ENCODE measurements around the gene TCN2. TPM values are rescaled to one million over a fixed set of nuclear protein-coding genes. Genes with fewer than 3 reads are reported as not detected.

Gene TCN2
- total RNA-seq, 5 donors from 2014 or later (not counting 1 experiment from before 2014, with no cell fraction given), result 0.26 to 0.65 (median 0.57) TPM

DNA sequence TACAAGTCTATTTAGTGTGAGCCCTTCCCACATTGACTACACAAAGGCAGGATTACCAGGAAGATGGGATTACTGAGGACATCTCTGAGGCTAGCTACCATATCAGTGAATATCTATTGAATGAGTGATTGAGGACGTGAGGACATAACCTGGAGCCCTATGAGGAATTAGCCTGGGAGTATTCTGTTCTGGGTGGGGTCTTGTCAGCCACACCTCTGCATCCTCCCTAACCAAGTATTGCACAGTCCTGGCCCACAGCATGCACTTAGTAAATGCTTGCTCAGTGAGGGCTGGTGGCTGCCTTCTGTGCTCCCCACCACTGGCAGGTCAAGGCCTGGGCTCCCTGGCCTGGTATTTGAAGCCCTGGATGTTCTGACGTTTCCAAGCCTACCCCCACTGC, 45.9 kb downstream of the TCN2 start:
- H3K4me3 ChIP-seq (ENCODE audit: control insufficient read depth in 1 of 2, extremely low read depth in 1 of 2, low read length in 1 of 2), result no peak overlapping the region
- H3K27ac ChIP-seq (ENCODE audit: low read length), result no peak overlapping the region
- WGBS (ENCODE audit: insufficient coverage), result no CpG with 5 or more reads among the region's 2 CpGs
- DNase-seq (no peak), ATAC-seq (replicated peaks in 1 of 4) (no peak)
- Mint-ChIP-seq H3K27me3 (no peaks in the 10 kb centered on the region), H3K4me1 (peaks cover 0 to 18% (median 11%) of the 10 kb centered on the region in 3 donors), H3K27ac (no peak overlapping the region), H3K9me3 (no peaks in the 10 kb centered on the region), H3K4me3 (no peak overlapping the region), H3K36me3 (peaks cover 8% of the 10 kb centered on the region)
- H3K9me3 ChIP-seq, result no peaks in the 10 kb centered on the region
- H3K36me3 ChIP-seq (ENCODE audit: control insufficient read depth in 2 of 2, extremely low read depth in 1 of 2, insufficient read depth in 1 of 2, low read length in 1 of 2), result peaks cover 3 to 9% of the 10 kb centered on the region in 2 donors
- ChIA-PET CTCF (interaction anchor here in 1 of 2 donors (0.6 kb wide), 1 partner anchor 138 kb away, joined by 4 read pairs; no protein-coding TSS in a partner anchor), POLR2A (no interaction called here)
- H3K27me3 ChIP-seq (replicated peaks in 1 of 2; ENCODE audit: control insufficient read depth in 2 of 2, extremely low read depth in 1 of 2, insufficient read depth in 2 of 2, low read length in 1 of 2), result no peaks in the 10 kb centered on the region
- peaks cover 0 to 10% of the 10 kb centered on the region in 2 experiments for H3K4me1 ChIP-seq (ENCODE audit: control insufficient read depth in 1 of 2, extremely low read depth in 1 of 2, insufficient read depth in 2 of 2, low read length in 2 of 2)

DNA sequence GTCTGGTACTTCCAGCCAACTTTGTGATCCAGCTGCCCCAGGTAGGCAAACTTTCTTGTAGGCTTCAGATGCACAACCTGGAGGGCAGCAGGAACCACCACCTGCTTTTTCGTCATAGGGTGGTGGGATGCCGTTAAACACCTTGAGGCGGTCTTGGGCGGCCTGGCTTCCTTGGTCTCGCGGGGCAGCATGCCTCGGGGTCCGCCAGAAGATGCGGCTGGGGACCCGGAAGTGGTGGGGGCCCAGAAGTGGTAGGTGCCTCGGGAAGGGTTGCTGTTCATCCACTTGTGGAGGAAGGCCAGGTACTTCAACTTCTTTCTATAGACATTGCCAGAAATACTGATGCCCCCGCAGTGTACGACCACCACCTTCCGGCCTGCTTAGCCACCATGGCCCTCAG, 47.4 kb downstream of the TCN2 start:
- no peak for DNase-seq
- WGBS (ENCODE audit: insufficient coverage), result 97% methylated on average over 6 of the region's 14 CpGs
- Histone ChIP-seq H3K4me1 (ENCODE audit: control insufficient read depth in 1 of 2, extremely low read depth in 1 of 2, insufficient read depth in 2 of 2, low read length in 2 of 2) (peaks cover 0 to 5% of the 10 kb centered on the region in 2 experiments), H3K27me3 (replicated peaks in 1 of 2; ENCODE audit: control insufficient read depth in 2 of 2, extremely low read depth in 1 of 2, insufficient read depth in 2 of 2, low read length in 1 of 2) (no peaks in the 10 kb centered on the region), H3K4me3 (ENCODE audit: control insufficient read depth in 1 of 2, extremely low read depth in 1 of 2, low read length in 1 of 2) (no peak overlapping the region), H3K36me3 (ENCODE audit: control insufficient read depth in 2 of 2, extremely low read depth in 1 of 2, insufficient read depth in 1 of 2, low read length in 1 of 2) (peaks cover 3 to 9% of the 10 kb centered on the region in 2 donors), H3K9me3 (no peaks in the 10 kb centered on the region), H3K27ac (ENCODE audit: low read length) (no peak overlapping the region)
- no peaks in the 10 kb centered on the region for H3K27me3 Mint-ChIP-seq
- CTCF ChIA-PET, result no interaction called here
- ATAC-seq (replicated peaks in 1 of 4), result no peak
- POLR2A ChIA-PET, result no interaction called here
- no peaks in the 10 kb centered on the region for H3K9me3 Mint-ChIP-seq
- no peak overlapping the region for H3K4me3 Mint-ChIP-seq
- H3K27ac Mint-ChIP-seq, result no peak overlapping the region
- H3K36me3 Mint-ChIP-seq, result peaks cover 18% of the 10 kb centered on the region
- peaks cover 0 to 13% (median 6%) of the 10 kb centered on the region in 3 donors for H3K4me1 Mint-ChIP-seq

DNA sequence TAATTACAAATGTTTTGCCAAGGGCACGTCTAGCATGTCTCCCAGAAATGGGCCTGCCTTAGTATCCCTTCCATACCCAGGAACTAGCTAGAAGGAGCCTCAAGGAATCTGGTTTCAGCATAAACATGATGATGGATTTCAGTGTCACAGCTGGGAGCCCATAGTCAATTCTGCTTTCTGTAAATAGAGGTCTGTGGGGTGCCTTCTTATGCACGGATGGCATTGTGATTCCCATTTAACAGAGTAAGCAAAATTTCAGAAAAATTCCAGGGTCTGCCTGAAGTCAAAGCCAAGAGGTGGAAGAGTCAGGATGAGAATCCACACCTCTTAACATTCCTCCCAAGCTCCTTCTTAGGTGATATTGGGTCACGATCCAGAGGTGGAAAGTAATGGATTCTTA, 48.6 kb downstream of the TCN2 start:
- CTCF ChIA-PET, result interaction anchor here in 1 of 2 donors (0.7 kb wide), 2 partner anchors 548 to 563 kb away, joined by 4 read pairs; no protein-coding TSS in a partner anchor
- POLR2A ChIA-PET, result no interaction called here

DNA sequence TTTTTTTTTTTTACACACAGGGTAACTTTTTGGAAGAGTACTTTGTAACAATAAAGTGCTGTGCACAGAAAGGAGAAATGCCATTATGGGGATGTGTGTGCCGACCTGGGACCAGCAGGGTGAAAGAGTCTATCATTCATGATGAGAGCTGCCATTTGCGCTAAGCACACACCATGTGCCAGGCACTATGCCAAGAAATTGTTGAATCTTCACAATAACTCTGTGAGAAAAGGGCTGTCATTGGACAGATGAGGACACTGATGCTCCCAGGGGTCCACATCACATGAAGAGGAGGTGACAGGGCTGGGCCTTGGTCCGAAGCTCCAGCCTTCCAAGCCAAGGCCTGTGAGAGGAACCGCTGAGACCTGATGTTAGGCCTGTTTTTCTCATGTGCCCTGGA, 55.1 kb downstream of the TCN2 start:
- no peak overlapping the region for H3K4me3 ChIP-seq (ENCODE audit: control insufficient read depth in 1 of 2, extremely low read depth in 1 of 2, low read length in 1 of 2)
- no peak overlapping the region for H3K4me3 Mint-ChIP-seq
- H3K27ac Mint-ChIP-seq, result no peak overlapping the region
- H3K4me1 Mint-ChIP-seq, result peaks cover 20 to 23% (median 23%) of the 10 kb centered on the region in 3 donors
- no peak for ATAC-seq (replicated peaks in 1 of 4)
- ChIA-PET CTCF (no interaction called here), POLR2A (no interaction called here)
- H3K27me3 ChIP-seq (replicated peaks in 1 of 2; ENCODE audit: control insufficient read depth in 2 of 2, extremely low read depth in 1 of 2, insufficient read depth in 2 of 2, low read length in 1 of 2), result no peaks in the 10 kb centered on the region
- H3K9me3 Mint-ChIP-seq, result no peaks in the 10 kb centered on the region
- no peak overlapping the region for H3K27ac ChIP-seq (ENCODE audit: low read length)
- H3K4me1 ChIP-seq (ENCODE audit: control insufficient read depth in 1 of 2, extremely low read depth in 1 of 2, insufficient read depth in 2 of 2, low read length in 2 of 2), result peaks cover 5 to 11% of the 10 kb centered on the region in 2 experiments
- H3K36me3 Mint-ChIP-seq, result peaks cover 48% of the 10 kb centered on the region
- no peaks in the 10 kb centered on the region for H3K9me3 ChIP-seq
- no peak for DNase-seq
- no peaks in the 10 kb centered on the region for H3K27me3 Mint-ChIP-seq
- 100% methylated on average over 1 of the region's 4 CpGs for WGBS (ENCODE audit: insufficient coverage)
- H3K36me3 ChIP-seq (ENCODE audit: control insufficient read depth in 2 of 2, extremely low read depth in 1 of 2, insufficient read depth in 1 of 2, low read length in 1 of 2), result peaks cover 0 to 28% of the 10 kb centered on the region in 2 donors

More for the DNA sequence above, 48.6 kb downstream of the TCN2 start:
- H3K27me3 Mint-ChIP-seq, result no peaks in the 10 kb centered on the region
- peaks cover 30% of the 10 kb centered on the region for H3K36me3 Mint-ChIP-seq
- no peaks in the 10 kb centered on the region for H3K9me3 Mint-ChIP-seq
- H3K9me3 ChIP-seq, result no peaks in the 10 kb centered on the region
- H3K27ac Mint-ChIP-seq, result no peak overlapping the region
- no CpG with 5 or more reads among the region's 3 CpGs for WGBS (ENCODE audit: insufficient coverage)
- no peaks in the 10 kb centered on the region for H3K27me3 ChIP-seq (replicated peaks in 1 of 2; ENCODE audit: control insufficient read depth in 2 of 2, extremely low read depth in 1 of 2, insufficient read depth in 2 of 2, low read length in 1 of 2)
- ATAC-seq (replicated peaks in 1 of 4), result no peak
- no peak overlapping the region for H3K4me3 Mint-ChIP-seq
- no peaks in the 10 kb centered on the region for H3K4me1 ChIP-seq (ENCODE audit: control insufficient read depth in 1 of 2, extremely low read depth in 1 of 2, insufficient read depth in 2 of 2, low read length in 2 of 2)
- H3K4me3 ChIP-seq (ENCODE audit: control insufficient read depth in 1 of 2, extremely low read depth in 1 of 2, low read length in 1 of 2), result no peak overlapping the region
- DNase-seq, result no peak
- H3K4me1 Mint-ChIP-seq, result peaks cover 0 to 8% (median 2%) of the 10 kb centered on the region in 3 donors
- no peak overlapping the region for H3K27ac ChIP-seq (ENCODE audit: low read length)
- peaks cover under 1 to 9% of the 10 kb centered on the region in 2 donors for H3K36me3 ChIP-seq (ENCODE audit: control insufficient read depth in 2 of 2, extremely low read depth in 1 of 2, insufficient read depth in 1 of 2, low read length in 1 of 2)

DNA sequence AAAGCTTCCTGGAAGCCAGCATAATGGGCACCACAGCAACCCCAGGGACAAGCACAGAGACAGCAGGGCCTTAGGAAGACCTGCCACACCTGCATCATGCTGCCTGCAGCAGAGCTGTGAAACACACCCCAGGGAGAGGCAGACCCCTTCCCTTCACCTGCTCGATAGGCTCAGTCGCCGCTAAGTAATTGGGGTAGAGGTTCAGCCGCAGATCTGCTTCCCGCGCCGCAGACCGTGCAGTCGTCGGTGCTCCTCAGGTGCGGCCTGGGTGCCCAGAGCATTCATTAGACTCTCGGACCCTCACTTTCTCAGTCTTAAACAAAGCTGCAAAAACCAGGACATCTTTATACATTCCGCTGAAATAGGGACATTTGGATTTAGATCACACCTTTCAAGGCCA, 57.8 kb downstream of the TCN2 start:
- H3K4me1 ChIP-seq (ENCODE audit: control insufficient read depth in 1 of 2, extremely low read depth in 1 of 2, insufficient read depth in 2 of 2, low read length in 2 of 2), result peaks cover 6 to 24% of the 10 kb centered on the region in 2 experiments
- H3K27ac ChIP-seq (ENCODE audit: low read length), result no peak overlapping the region
- peaks cover 4 to 5% of the 10 kb centered on the region in 2 experiments for H3K27me3 ChIP-seq (replicated peaks in 1 of 2; ENCODE audit: control insufficient read depth in 2 of 2, extremely low read depth in 1 of 2, insufficient read depth in 2 of 2, low read length in 1 of 2)
- H3K4me1 Mint-ChIP-seq, result peaks cover 26 to 34% (median 29%) of the 10 kb centered on the region in 3 donors
- POLR2A ChIA-PET, result no interaction called here
- no peaks in the 10 kb centered on the region for H3K9me3 Mint-ChIP-seq
- H3K36me3 Mint-ChIP-seq, result peaks cover 32% of the 10 kb centered on the region
- DNase-seq (no peak), ATAC-seq (replicated peaks in 1 of 4) (no peak)
- peaks cover 0 to 28% of the 10 kb centered on the region in 2 donors for H3K36me3 ChIP-seq (ENCODE audit: control insufficient read depth in 2 of 2, extremely low read depth in 1 of 2, insufficient read depth in 1 of 2, low read length in 1 of 2)
- no peak overlapping the region for H3K4me3 Mint-ChIP-seq
- H3K27ac Mint-ChIP-seq, result no peak overlapping the region
- 94% methylated on average over 12 of the region's 13 CpGs for WGBS (ENCODE audit: insufficient coverage)
- H3K9me3 ChIP-seq, result no peaks in the 10 kb centered on the region
- H3K27me3 Mint-ChIP-seq, result no peaks in the 10 kb centered on the region
- H3K4me3 ChIP-seq (ENCODE audit: control insufficient read depth in 1 of 2, extremely low read depth in 1 of 2, low read length in 1 of 2), result no peak overlapping the region
- CTCF ChIA-PET, result no interaction called here

DNA sequence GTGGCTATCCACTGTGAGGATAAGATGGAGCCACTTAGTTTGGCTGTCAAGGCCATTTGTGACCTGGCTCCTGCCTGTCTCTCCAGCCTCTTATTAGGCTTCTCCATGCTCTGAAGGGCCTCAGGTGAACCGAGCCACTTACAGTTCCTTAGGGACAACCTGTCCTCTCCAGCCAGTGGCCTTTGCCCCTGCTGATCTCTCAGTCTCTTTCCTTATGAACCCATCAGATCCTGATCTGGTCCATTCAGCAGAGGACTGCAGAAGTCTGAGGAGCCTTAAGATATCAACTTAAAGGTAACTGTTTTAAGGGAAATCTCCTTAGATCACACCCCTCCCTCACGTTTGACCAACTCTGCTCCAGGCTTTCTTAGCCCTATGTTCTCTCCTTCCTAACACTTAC, 58.3 kb downstream of the TCN2 start:
- H3K4me3 ChIP-seq (ENCODE audit: control insufficient read depth in 1 of 2, extremely low read depth in 1 of 2, low read length in 1 of 2), result no peak overlapping the region
- peaks cover 28% of the 10 kb centered on the region for H3K36me3 Mint-ChIP-seq
- WGBS (ENCODE audit: insufficient coverage), result 100% methylated on average over 1 of the region's 2 CpGs
- ChIA-PET POLR2A (no interaction called here), CTCF (no interaction called here)
- no peaks in the 10 kb centered on the region for H3K27me3 Mint-ChIP-seq
- no peaks in the 10 kb centered on the region for H3K9me3 Mint-ChIP-seq
- DNase-seq (no peak), ATAC-seq (replicated peaks in 1 of 4) (no peak)
- peaks cover 0 to 28% of the 10 kb centered on the region in 2 donors for H3K36me3 ChIP-seq (ENCODE audit: control insufficient read depth in 2 of 2, extremely low read depth in 1 of 2, insufficient read depth in 1 of 2, low read length in 1 of 2)
- no peak overlapping the region for H3K27ac ChIP-seq (ENCODE audit: low read length)
- peaks cover 6 to 24% of the 10 kb centered on the region in 2 experiments for H3K4me1 ChIP-seq (ENCODE audit: control insufficient read depth in 1 of 2, extremely low read depth in 1 of 2, insufficient read depth in 2 of 2, low read length in 2 of 2)
- H3K27me3 ChIP-seq (replicated peaks in 1 of 2; ENCODE audit: control insufficient read depth in 2 of 2, extremely low read depth in 1 of 2, insufficient read depth in 2 of 2, low read length in 1 of 2), result peaks cover 4 to 5% of the 10 kb centered on the region in 2 experiments
- no peaks in the 10 kb centered on the region for H3K9me3 ChIP-seq
- no peak overlapping the region for H3K4me3 Mint-ChIP-seq
- H3K4me1 Mint-ChIP-seq, result peaks cover 26 to 34% (median 29%) of the 10 kb centered on the region in 3 donors
- H3K27ac Mint-ChIP-seq, result no peak overlapping the region

DNA sequence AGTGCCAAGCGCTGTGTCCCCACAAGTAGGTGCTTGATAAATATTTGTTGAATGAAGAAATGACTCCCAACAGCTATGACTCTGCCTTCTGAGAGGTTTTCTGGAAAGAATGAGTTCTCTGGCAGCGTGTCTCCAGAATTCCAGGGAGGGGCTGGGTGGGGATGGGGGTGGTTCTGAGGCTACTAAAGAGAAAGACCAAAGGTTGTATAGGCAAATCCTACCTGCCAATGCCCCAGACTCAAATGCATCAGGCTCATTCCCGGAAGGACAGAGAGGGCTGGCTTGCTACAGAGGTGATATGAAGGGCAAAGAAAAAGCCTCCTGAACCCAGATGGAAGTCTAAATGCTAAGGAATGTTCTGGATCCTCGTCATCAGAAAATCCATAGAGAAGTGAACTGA, 58.8 kb downstream of the TCN2 start:
- Mint-ChIP-seq H3K9me3 (no peaks in the 10 kb centered on the region), H3K36me3 (peaks cover 24% of the 10 kb centered on the region), H3K4me3 (peak overlapping the region in 1 of 3 donors; percentile 83), H3K27me3 (no peaks in the 10 kb centered on the region), H3K27ac (no peak overlapping the region), H3K4me1 (peaks cover 26 to 34% (median 29%) of the 10 kb centered on the region in 3 donors)
- DNase-seq (no peak), ATAC-seq (replicated peaks in 1 of 4) (no peak)
- Histone ChIP-seq H3K4me1 (ENCODE audit: control insufficient read depth in 1 of 2, extremely low read depth in 1 of 2, insufficient read depth in 2 of 2, low read length in 2 of 2) (peaks cover 6 to 24% of the 10 kb centered on the region in 2 experiments), H3K27ac (ENCODE audit: low read length) (no peak overlapping the region), H3K9me3 (no peaks in the 10 kb centered on the region), H3K4me3 (ENCODE audit: control insufficient read depth in 1 of 2, extremely low read depth in 1 of 2, low read length in 1 of 2) (no peak overlapping the region), H3K27me3 (replicated peaks in 1 of 2; ENCODE audit: control insufficient read depth in 2 of 2, extremely low read depth in 1 of 2, insufficient read depth in 2 of 2, low read length in 1 of 2) (peaks cover 4 to 5% of the 10 kb centered on the region in 2 experiments), H3K36me3 (ENCODE audit: control insufficient read depth in 2 of 2, extremely low read depth in 1 of 2, insufficient read depth in 1 of 2, low read length in 1 of 2) (peaks cover 0 to 28% of the 10 kb centered on the region in 2 donors)
- ChIA-PET CTCF (no interaction called here), POLR2A (no interaction called here)
- whole genome bisulfite sequencing (ENCODE audit: insufficient coverage), result 100% methylated on average over 1 of the region's 4 CpGs
